C4-2B (cell line): ENCODE results near the gene PRR5.

Source experiments
- CTCF ChIP-seq: fragments of 450-650 bp; conservative IDR thresholded peaks from 2 replicates; pipeline ENCODE4 v1.5.1; 2017; ENCODE audit warnings: mild to moderate bottlenecking
- ZFX ChIP-seq: fragments of 450-650 bp; IDR thresholded peaks from 2 replicates; pipeline ENCODE4 v1.6.1; 2017

- no peak for TF ChIP-seq CTCF
- TF ChIP-seq ZFX: no peak
Observed at GRCh38 chr22:44692662-44693007, 9.4 kb upstream of the PRR5 start.
